ENCODE data around the gene SLC22A7. TPM values are rescaled to one million over a fixed set of nuclear protein-coding genes. Genes with fewer than 3 reads are reported as not detected.

SLC22A7 gene
- total RNA-seq, 1 experiment from 2014 or later = not detected

DNA sequence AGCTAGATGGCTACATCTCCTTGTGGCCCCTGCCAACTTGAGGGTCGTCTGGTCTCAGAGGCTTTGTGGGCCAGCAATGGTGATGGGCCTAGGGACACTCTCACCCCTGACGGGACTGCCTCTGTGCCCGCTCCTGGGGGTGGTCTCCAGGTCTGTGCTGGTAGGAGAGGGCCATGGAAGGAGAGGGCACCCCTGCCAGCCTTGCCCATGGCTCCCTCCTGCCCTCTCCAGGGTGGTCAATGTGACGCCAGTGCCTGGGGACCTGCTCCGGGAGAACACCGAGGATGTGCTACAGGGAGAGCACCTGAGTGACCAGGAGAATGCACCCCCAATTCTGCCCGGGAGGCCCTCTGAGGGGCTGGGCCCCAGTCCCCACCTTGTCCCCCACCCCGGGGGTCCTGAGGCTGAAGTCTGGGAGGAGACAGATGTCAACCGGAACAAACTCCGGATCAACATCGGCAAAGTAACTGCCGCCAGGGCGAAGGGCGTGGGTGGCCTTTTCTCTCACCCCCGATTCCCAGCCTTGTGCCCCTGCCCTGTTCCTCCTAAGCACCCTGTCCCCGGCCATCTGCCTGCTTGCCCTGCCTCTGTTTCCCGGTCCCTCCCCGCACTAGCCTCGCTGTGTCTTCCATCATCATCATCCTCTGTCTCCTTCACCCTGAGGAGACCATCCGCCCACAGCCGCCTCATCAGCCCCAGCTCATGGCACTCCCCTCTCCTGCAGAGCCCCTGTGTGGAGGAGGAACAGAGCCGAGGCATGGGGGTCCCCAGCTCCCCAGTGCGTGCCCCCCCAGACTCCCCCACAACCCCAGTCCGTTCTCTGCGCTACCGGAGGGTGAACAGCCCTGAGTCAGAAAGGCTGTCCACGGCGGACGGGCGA, 39.0 kb upstream of the SLC22A7 start:
- no peak overlapping the region for H3K9ac ChIP-seq (ENCODE audit: low read length)
- intact Hi-C loops (cut with micrococcal nuclease) = no loop called here
- CTCF ChIA-PET = no interaction called here
- H3K27me3 ChIP-seq (ENCODE audit: low read length) = no peaks in the 10 kb centered on the region
- no peaks in the 10 kb centered on the region for H3K79me2 ChIP-seq (ENCODE audit: low read length)
- no peaks in the 10 kb centered on the region for H4K20me1 ChIP-seq (ENCODE audit: low read length)
- ATAC-seq = no peak
- no peak for TF ChIP-seq EZH2 (IDR thresholded peaks at IDR 0.05; ENCODE audit: low read length, unreplicated experiment)
- TF ChIP-seq, protein P1, sequence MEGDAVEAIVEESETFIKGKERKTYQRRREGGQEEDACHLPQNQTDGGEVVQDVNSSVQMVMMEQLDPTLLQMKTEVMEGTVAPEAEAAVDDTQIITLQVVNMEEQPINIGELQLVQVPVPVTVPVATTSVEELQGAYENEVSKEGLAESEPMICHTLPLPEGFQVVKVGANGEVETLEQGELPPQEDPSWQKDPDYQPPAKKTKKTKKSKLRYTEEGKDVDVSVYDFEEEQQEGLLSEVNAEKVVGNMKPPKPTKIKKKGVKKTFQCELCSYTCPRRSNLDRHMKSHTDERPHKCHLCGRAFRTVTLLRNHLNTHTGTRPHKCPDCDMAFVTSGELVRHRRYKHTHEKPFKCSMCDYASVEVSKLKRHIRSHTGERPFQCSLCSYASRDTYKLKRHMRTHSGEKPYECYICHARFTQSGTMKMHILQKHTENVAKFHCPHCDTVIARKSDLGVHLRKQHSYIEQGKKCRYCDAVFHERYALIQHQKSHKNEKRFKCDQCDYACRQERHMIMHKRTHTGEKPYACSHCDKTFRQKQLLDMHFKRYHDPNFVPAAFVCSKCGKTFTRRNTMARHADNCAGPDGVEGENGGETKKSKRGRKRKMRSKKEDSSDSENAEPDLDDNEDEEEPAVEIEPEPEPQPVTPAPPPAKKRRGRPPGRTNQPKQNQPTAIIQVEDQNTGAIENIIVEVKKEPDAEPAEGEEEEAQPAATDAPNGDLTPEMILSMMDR (conservative IDR thresholded peaks at IDR 0.05; ENCODE audit: low read depth, low read length) = no peak
- TF ChIP-seq EZH2phosphoT487 (IDR thresholded peaks at IDR 0.05; ENCODE audit: borderline replicate concordance, low read length) = no peak
- no peaks in the 10 kb centered on the region; the same call in 1 of the 2 replicates for H3K36me3 ChIP-seq (ENCODE audit: low read depth, low read length)
- DNase-seq = no peak
- H3K9me2 ChIP-seq (replicated peaks; ENCODE audit: low read length) = no peaks in the 10 kb centered on the region
- no peak overlapping the region for H2AFZ ChIP-seq (ENCODE audit: low read length)
- H3K9me3 ChIP-seq (ENCODE audit: low read length) = no peaks in the 10 kb centered on the region
- no peak overlapping the region for H3K4me3 ChIP-seq (ENCODE audit: low read length)
- POLR2A ChIA-PET (ENCODE audit: unreplicated experiment) = interaction anchor here (0.7 kb wide), 1 partner anchor 78 kb away, joined by 9 read pairs; no protein-coding TSS in a partner anchor
- no peak overlapping the region for H3K4me2 ChIP-seq (ENCODE audit: low read length)
- H3F3A ChIP-seq (ENCODE audit: low read length, unreplicated experiment) = no peaks in the 10 kb centered on the region
- H3K27ac ChIP-seq (ENCODE audit: low read length) = no peak overlapping the region
- BruUV-seq (replicated peaks) = no TSS peak
- H3K4me1 ChIP-seq (ENCODE audit: insufficient read depth, low read length) = no peaks in the 10 kb centered on the region

DNA sequence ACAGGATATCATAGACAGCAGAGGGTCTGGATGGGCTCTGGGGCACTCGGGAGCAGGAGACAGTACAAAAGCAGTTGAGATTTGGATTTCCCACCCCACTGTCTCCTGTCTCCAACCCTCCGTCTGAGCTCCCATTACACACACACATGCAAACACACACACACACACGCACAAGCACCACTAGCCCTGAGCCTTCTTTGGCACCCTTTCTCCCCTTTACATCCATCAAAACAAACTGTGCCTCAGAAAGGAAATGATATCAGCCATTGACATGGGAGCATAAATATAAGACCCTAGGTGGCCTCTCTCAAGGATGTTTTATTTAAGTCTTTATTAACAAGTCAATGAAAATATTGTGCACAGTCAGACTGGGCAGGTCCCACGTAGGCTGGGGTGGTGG, 37.3 kb upstream of the SLC22A7 start:
- Histone ChIP-seq H3K9me3 (ENCODE audit: low read length) (no peaks in the 10 kb centered on the region), H3K9ac (ENCODE audit: low read length) (no peak overlapping the region), H2AFZ (ENCODE audit: low read length) (no peak overlapping the region), H3K27ac (ENCODE audit: low read length) (no peak overlapping the region), H4K20me1 (ENCODE audit: low read length) (no peaks in the 10 kb centered on the region), H3K4me3 (ENCODE audit: low read length) (no peak overlapping the region), H3K79me2 (ENCODE audit: low read length) (no peaks in the 10 kb centered on the region), H3F3A (ENCODE audit: low read length, unreplicated experiment) (no peaks in the 10 kb centered on the region), H3K9me2 (replicated peaks; ENCODE audit: low read length) (no peaks in the 10 kb centered on the region), H3K4me1 (ENCODE audit: insufficient read depth, low read length) (no peaks in the 10 kb centered on the region), H3K4me2 (ENCODE audit: low read length) (no peak overlapping the region), H3K27me3 (ENCODE audit: low read length) (no peaks in the 10 kb centered on the region), H3K36me3 (ENCODE audit: low read depth, low read length) (no peaks in the 10 kb centered on the region; the same call in 1 of the 2 replicates)
- ChIA-PET POLR2A (ENCODE audit: unreplicated experiment) (interaction anchor here (0.6 kb wide), 1 partner anchor 112 kb away, joined by 3 read pairs; no protein-coding TSS in a partner anchor), CTCF (no interaction called here)
- DNase-seq (no peak), ATAC-seq (no peak)
- TF ChIP-seq EZH2phosphoT487 (IDR thresholded peaks at IDR 0.05; ENCODE audit: borderline replicate concordance, low read length) (no peak), EZH2 (IDR thresholded peaks at IDR 0.05; ENCODE audit: low read length, unreplicated experiment) (no peak)
- TF ChIP-seq, protein P1 (conservative IDR thresholded peaks at IDR 0.05; ENCODE audit: low read depth, low read length) = no peak
- intact Hi-C loops (cut with micrococcal nuclease) = loop anchor here (5.0 kb wide), 1 partner anchor 247 kb away; no protein-coding TSS in a partner anchor
- BruUV-seq (replicated peaks) = no TSS peak

DNA sequence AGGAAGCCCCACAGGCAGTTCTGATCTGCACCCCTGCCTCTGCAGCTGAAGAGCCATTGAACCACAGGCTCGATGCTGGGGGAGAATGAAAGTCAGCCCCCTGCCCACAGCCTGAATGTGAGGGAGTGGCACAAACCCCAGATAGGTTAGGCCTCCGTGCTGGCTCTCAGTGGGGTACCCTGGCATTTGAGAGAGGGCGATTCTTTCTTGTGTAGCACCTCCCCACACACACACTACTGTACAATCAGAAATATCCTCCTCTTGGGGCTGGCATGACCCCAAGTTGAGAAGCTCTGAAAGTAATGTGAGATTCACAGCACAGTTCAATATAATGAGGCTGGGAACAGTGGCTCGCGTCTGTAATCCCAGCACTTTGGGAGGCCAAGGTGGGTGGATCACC, 36.9 kb upstream of the SLC22A7 start:
- H3K4me2 ChIP-seq (ENCODE audit: low read length) = no peak overlapping the region
- ChIA-PET POLR2A (ENCODE audit: unreplicated experiment) (no interaction called here), CTCF (no interaction called here)
- no peaks in the 10 kb centered on the region for H3K9me3 ChIP-seq (ENCODE audit: low read length)
- H3K79me2 ChIP-seq (ENCODE audit: low read length) = no peaks in the 10 kb centered on the region
- no peak for ATAC-seq
- no peak for DNase-seq
- H3F3A ChIP-seq (ENCODE audit: low read length, unreplicated experiment) = no peaks in the 10 kb centered on the region
- H2AFZ ChIP-seq (ENCODE audit: low read length) = no peak overlapping the region
- no peaks in the 10 kb centered on the region for H3K9me2 ChIP-seq (replicated peaks; ENCODE audit: low read length)
- no peak overlapping the region for H3K4me3 ChIP-seq (ENCODE audit: low read length)
- no peaks in the 10 kb centered on the region; the same call in 1 of the 2 replicates for H3K36me3 ChIP-seq (ENCODE audit: low read depth, low read length)
- intact Hi-C loops (cut with micrococcal nuclease) = loop anchor here (5.0 kb wide), 1 partner anchor 246 kb away; no protein-coding TSS in a partner anchor
- no peak overlapping the region for H3K9ac ChIP-seq (ENCODE audit: low read length)
- no peak overlapping the region for H3K27ac ChIP-seq (ENCODE audit: low read length)
- no peaks in the 10 kb centered on the region for H3K4me1 ChIP-seq (ENCODE audit: insufficient read depth, low read length)
- no peaks in the 10 kb centered on the region for H4K20me1 ChIP-seq (ENCODE audit: low read length)
- BruUV-seq (replicated peaks) = no TSS peak
- TF ChIP-seq EZH2phosphoT487 (IDR thresholded peaks at IDR 0.05; ENCODE audit: borderline replicate concordance, low read length) = no peak
- TF ChIP-seq, protein P1 (conservative IDR thresholded peaks at IDR 0.05; ENCODE audit: low read depth, low read length) = no peak
- TF ChIP-seq EZH2 (IDR thresholded peaks at IDR 0.05; ENCODE audit: low read length, unreplicated experiment) = no peak
- no peaks in the 10 kb centered on the region for H3K27me3 ChIP-seq (ENCODE audit: low read length)
